GM11168 (cell line): ENCODE measurements around the gene P4HA3.

Experiments
- in situ Hi-C: fragments of 300-500 bp; cut with MboI; formaldehyde crosslinking; loops from one replicate; pipeline ENCODE4 v1.12.0; 2022; ENCODE audit warnings: low sequenced_read_pairs; ENCODE audit not compliant: unreplicated experiment

The P4HA3 gene

DNA sequence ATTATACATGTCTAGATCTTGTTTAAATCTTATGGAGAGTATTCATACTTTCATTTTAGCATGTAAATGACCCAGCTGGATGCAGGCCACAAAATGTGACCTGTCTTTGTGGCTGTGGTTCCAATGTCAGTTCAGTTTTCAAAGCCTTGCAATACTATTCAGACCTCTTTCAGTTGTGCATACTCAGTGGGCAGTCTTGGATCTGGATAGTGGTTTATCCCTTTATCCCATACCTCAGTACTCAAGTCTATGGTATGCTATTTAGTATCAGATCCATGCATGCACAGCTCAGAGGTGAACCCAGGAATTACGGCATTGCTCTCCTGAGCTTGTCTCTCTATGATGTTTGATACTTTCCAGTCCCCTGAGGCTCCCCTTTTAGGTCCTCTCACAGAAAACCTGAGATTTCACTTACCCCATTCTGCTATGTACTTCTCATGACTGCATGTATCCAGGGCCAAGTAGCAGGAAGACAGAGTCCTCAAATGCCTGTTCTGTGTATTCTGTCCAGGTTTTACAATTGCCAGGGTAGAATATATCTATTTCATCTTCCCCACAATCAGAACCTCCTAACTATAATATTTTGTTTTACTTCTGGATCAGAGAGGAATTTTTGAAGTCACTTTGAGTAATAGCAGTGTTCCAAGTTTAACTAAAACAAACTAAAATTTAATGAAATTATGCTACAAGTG, 6.9 kb upstream of the P4HA3 start:
- in situ Hi-C loops = no loop called here

DNA sequence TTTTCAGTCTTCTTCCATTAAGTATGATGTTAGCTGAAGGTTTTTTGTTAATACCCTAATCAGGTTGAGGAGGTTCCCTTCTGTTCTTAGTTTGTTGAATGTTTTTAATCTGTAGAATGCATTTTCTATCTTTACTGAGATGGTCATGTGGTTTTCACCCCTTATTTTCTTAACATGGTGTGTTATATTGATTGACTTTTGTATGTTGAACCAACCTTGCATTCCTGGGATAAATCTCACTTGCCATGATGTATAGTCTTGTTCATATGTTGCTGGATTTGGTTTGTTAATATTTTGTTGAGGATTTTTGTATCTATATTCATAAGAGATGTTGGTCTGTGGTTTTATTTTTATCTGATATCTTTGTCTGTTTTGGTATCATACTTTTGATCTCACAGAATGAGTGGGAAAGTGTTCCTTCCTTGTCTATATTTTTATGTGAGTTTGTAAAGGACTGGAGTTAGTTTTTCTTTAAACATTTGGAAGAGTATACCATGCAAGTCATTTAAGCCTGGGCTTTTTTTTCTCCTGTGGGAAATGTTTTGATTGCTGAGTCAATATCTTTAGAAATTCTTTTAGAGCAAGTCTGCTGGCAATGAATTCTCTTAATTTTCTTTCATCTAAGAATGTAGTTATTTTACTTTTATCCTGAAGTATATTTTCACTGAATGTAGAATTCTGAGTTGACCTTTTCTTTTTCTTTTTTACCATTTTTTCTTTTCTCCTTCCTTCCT, 5.5 kb upstream of the P4HA3 start:
- in situ Hi-C loops = no loop called here

DNA sequence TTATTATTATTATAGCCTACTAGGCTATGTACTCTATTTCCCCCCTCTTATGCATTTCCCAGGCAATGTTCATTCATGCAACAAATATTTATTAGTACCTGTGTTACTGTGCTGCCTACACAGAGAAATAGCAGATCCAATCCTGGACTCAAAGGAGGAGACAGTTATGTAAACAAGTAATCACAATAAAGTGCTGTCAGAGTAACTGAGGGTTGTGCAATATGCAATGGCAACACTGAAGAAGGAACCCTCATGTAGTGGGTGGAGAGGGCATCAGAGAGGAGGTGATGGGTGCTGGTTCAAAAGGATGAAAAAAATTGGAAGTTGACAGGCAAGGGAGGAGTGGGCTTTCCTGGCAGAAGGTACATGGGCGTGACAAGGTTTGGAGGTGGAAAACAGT, 886 bp upstream of the P4HA3 start:
- in situ Hi-C loops = no loop called here

DNA sequence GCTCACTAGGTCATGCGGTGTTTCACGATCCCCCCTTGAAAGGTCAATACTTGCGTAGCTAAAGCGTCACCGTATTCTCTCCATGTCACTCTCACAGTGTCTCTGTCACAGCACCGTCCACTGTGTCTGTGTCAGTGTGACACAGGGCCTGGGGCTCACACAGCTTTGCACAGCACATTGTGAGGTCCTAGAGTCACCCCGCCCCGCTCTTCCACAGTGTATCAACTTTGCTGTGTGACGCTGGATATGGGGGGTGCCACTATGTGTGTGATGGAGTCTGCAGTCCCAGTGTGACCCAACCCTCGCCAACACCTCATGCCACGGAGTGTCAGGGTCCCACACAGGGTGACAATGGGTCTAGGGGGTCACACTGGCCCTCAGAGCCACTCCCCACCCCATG, 583 bp downstream of the P4HA3 start:
- in situ Hi-C loops = no loop called here

DNA sequence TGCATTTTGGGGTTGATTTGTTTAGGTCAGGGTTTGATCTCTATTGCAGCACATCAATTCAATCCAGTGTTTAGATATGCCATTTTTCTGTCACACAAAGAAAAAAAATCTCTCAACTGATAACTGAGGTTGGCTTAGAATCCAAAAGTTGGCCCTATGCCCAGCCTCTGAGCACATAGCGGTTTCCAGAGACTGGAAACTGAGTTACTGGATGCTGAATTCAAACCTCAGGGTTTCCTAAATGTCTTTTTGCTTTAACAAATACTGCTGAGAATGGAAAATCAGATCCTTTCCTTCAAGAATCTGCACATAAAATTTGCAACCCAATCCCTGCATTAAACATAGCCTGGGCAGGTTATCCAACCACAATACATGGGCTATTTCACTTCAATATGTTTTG, 4.0 kb downstream of the P4HA3 start:
- in situ Hi-C loops = no loop called here

DNA sequence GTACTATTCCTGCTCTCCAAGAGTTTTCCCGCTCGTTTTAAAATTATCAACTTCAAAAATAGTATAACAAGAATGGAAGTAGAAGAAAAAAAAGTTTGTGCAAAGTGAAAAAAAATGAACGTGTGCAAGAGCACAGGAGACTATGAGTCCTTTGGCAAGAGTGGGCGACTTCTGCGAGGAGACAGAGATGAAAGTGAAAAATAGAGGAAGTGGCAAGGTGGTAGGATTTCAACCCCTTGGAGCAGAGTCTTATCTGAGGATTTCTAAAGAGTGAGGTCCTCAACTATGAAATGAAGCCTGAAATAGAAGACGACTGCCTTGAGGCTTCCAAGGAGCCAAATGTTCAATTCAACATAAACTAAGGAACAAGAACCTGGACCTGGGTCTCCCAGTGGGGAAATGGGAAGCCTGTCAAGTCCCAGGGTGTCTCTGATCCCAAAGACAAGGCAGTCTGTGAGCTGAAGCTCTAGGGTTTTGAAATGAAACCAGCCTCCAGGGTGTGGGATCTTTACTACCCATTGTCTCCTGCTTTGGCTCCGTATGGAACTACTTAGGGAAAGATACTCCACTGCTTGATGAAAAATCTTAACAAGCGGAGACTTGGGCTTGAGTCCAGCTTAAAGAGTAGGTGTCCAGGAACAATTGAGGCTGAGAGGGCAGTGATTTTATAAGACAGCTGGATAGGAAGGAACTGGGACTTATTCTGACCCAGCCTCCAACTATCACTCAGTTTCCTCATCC, 4.8 kb downstream of the P4HA3 start:
- in situ Hi-C loops = no loop called here

DNA sequence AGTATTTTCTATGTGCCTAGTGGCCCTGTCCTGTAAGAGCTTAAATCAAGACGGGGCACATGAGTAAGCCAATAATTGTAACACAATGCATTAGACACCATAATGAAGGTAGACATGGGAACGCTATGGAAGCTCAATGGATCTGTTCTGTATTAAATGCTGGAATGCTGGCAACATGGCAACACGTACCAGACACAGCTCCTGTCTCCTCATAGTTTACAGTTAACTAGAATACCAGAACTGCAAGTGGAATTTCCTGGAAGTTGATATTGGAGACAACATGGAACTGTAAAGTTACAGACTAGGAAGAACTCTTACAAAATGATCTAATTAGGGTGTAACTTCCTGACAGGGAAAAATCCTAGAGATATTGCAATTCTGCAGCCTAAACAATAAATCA, 12.4 kb downstream of the P4HA3 start:
- in situ Hi-C loops = no loop called here

DNA sequence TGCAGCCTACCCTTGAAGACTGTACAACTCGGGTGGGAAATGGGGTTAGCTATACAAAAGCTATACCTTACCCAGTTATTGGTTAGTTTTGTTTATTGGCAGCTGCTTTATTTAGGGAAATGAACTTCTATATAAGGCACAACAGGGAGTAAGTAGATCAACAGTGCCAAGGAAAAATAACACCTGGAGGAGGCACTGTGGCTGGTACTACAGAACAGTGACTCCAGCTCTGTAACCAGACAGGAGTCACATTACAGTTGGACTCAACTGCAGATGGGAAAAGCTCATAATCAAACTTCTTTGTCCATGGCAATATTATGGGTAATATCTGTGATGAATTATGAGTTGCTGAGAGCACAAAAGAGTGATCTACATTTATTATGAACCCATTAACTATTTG, 14.0 kb downstream of the P4HA3 start:
- in situ Hi-C loops = no loop called here

DNA sequence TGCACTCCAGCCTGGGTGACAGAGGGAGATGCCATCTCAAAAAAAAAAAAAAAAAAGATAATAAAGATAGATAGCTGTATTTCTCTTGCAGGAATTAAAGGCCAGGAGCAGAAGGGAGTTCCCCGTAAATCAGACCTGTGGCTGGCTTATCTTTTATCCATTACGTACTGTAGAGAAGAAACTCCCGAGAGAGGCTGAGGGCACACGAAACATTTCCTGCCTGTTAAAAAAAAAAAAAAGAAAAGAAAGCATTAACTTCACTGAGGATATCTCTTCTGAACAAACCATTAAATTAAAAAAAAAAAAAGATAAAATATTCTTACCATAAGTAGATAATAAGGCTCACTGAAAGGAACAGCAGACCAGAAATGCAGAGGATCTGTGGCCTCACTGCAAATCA, 22.5 kb downstream of the P4HA3 start:
- in situ Hi-C loops = no loop called here

DNA sequence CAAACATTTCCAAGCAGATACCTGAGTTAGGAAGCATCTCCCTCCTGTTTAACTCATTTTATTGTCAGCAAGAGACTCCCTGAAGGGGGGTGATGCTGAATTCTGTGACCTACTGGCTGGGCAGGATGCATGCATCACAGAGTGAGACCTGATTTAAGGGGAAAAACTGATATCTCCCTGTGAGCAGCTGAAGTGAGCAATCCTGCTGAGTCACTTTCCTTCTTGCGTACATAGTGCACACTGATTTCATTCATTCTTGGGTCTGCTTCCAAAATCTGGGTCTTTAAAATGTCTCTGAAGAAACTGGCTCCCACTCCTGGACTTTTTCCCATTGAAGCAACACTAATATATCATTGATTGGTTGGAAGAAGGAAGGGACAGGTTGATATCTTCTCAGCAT, 23.3 kb downstream of the P4HA3 start:
- in situ Hi-C loops = no loop called here

DNA sequence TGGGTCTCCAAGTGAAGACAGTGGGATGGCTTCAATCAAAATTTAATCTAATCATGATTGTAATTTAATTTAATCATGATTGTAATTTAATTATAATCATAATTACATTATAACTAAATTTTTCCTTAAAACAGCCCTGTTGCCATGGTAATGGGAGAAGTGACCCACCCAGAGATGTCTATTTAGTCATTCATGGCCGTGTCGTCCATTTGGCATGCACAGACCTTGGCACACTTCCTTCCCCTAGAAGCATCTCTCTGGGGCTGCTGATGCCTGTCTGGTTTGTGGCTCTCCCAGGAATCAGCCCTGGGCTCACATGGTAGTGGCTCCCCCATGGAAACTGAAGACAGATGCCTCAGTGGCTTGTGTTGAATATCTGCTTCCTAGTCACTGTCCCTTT, 27.0 kb downstream of the P4HA3 start:
- in situ Hi-C loops = no loop called here

DNA sequence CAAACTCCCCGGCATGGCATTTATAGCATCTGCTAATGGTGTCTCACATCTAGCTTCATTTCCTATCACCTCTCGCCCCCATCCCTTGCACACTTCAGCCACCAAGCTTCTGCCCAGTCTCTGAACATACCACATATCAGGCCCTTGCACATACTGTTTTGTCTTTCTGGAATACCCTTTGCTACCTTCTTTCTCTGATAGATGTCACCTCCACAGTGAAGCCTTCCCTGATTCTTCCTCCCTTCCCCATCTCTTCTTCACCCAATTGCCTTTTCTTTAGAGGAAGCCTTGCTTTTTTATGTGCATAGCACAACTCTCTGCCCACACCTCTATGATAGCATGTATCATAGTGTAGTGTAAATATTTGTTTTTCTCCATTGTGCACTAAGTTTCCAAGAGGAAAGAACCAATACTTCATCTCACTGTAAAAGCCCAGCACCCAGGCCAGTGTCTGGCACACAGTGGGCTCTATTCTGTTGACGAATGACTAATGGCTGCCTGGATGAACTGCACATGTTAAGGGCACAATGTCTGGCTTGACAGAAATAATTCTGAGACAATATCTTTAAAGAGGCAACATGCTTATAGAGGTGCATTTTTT, 27.8 kb downstream of the P4HA3 start:
- in situ Hi-C loops = no loop called here

DNA sequence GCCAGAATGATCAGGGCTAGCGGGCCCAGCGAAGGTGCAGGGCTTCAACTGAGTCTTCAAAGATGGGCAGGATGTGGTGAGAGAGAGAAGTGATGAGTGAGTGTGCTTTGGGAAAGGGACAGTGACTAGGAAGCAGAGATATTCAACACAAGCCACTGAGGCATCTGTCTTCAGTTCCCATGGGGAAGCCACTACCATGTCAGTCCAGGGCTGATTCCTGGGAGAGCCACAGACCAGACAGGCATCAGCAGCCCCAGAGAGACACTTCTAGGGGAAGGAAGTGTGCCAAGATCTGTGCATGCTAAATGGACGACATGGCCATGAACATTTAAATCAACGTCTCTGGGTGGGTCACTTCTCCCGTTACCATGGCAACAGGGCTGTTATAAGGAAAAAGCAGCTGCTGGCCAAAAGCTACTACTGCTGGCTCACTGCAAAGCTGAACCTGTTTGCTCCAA, 28.5 kb downstream of the P4HA3 start:
- in situ Hi-C loops = no loop called here

DNA sequence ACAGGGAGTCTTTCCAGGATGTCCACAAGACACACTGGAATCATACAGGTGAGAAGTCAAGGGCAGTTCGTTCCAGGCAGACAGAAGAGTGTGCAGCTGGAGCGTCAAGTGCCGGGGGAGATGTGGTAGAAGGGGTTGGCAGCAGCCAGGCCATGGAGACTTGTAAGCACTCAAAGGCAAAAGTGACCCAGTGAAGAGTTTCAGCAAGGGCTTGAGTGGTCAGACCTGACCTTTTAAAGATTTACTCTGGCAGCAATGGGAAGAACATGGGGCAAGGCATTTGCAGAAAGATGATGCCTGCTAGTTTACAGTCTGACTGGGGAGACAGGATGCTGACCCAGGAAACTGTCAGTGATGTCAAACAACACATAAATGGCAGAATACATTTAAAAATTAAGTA, 29.0 kb downstream of the P4HA3 start:
- in situ Hi-C loops = no loop called here

DNA sequence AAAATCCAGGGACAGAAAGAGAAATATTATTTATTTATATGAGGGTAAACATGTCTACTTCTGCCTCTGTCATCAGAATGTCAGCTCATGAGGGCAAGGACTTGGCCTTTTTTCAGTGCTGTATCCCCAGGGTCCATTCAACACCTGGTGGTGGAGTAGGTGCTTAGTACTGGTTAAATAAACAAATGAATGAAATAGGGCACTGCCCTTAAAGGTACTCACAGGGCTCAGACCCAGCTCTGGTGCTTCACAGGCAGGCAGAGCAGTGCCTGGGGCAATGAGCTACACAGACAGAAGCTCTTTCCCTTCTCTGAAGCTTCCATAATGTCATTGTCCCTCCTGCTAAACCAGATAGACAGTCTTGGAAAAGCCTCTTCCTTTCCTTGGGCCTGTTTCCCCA, 30.9 kb downstream of the P4HA3 start:
- in situ Hi-C loops = no loop called here

DNA sequence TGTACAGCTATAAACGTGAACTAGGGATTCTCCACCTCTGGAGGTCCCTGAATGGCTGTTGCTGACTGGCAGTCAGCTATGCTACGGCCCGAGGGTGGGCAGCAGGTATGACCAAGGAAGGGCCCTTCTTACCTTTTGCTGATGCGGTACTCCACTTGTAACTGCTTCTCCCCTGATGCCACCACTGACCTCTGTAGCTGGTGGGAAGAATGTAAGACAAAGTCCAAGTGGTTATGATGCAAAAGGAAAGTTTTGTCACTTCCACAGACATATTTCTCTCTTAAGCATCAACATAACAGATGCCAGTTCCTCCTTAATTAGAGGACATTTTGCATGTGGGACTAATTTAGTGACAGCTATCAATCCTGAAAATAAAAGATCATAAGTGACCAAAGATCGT, 32.2 kb downstream of the P4HA3 start:
- in situ Hi-C loops = loop anchor here (10.0 kb wide), 1 partner anchor 166 kb away; no protein-coding TSS in a partner anchor

DNA sequence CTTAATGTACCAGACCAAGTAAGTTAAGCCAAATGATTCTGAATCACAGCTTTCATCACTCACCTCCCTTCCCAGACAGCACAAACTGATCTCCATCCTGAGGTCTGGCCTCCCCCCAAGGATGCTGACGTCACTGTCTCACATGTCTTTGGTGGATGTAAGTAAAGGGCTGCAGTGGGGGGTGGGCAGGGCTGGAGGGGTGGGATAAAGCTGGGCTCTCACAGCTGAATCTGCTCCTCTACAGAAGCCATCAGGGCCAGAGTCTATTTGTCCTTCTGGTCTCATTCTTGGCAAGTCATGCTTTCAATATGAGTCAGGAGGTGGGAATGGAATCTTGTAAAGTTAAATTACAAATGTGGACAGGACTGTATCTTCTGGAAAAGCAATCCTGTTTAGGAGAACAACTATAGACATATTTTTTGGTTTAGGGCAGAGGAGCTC, 32.7 kb downstream of the P4HA3 start:
- in situ Hi-C loops = loop anchor here (10.0 kb wide), 1 partner anchor 166 kb away; no protein-coding TSS in a partner anchor

DNA sequence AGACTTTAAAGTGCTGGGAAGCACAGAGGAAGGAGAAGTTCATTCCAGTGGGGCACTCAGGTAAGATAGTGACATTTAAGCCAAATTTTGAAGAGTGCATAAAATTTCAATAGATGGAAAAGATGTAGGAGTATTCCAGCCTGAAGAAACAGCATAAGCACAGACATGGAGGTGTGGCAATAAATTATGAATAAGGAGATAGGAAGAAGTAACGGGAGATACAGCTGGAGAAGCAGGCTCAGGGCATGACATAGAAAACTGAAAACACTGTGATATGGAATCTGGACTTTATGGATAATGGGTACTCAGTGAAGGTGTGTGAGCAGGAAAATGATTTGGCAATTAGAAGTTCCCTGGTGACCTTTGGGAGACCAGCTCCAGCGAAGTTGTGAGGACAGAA, 33.3 kb downstream of the P4HA3 start:
- in situ Hi-C loops = loop anchor here (10.0 kb wide), 1 partner anchor 167 kb away; no protein-coding TSS in a partner anchor

DNA sequence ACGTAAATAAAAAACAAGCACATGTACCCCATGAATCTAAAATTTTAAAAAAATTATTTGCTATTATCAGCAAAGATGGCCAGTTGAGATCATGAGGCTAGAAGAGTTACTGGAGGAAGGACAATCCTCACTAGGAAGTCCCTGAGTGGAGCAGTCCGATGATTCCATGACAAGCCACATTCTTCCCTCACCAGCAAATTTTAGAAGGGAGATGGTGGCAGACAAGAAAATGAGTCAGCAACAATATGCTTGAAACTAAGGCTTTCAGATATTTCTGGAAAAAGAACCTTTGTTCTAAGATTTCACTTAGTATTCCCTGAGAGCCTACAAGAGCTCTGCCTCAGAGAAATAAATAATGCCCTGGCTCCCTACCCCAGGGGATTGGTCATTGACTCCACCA, 34.9 kb downstream of the P4HA3 start:
- in situ Hi-C loops = loop anchor here (10.0 kb wide), 1 partner anchor 168 kb away; no protein-coding TSS in a partner anchor

DNA sequence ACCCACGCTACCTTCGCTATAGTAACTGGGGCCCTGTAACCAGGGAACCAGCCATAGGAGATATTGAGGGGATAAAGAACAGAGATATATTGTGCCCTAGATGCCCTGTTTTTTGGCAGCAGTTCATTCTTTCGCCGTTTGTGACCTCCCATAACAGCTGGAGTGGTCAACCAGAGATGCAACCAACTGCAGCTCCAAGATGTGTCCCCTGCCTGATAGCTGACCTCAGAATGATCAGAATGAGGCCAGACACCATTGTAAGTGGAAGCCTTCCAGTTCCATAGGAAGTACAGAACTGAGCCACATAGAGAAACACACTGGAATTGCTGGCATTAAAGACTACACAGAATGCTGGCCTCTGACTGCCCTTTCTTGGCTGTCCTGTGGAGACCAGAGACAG, 39.2 kb downstream of the P4HA3 start:
- in situ Hi-C loops = loop anchor here (10.0 kb wide), 1 partner anchor 173 kb away; no protein-coding TSS in a partner anchor
